H1 (cell line): ENCODE results near the gene TAGLN2. TPM values are rescaled to one million over a fixed set of nuclear protein-coding genes. Genes with fewer than 3 reads are reported as not detected.
A peak's percentile ranks its signal among the peaks of the same experiment; 100 is the strongest.

Experiments used
- CTCF ChIA-PET: fragments of 300-600 bp; sonication (Branson Sonifier 250); formaldehyde crosslinking; loops from one replicate; lab custom pipeline; 2021; ENCODE audit not compliant: partially characterized antibody; lab: Charles Lee
- POLR2A ChIA-PET: fragments of 300-600 bp; sonication (Branson Sonifier 250); formaldehyde crosslinking; loops from one replicate; lab custom pipeline; 2021; ENCODE audit warnings: inconsistent platforms; ENCODE audit not compliant: partially characterized antibody; lab: Charles Lee
- DNase-seq, 2 experiments: peaks; one replicate each; pipeline versions ENCODE4 v3.0.0 to v3.0.0-alpha.2; 2010 to 2022; ENCODE audit warnings: low spot score in 2 of 2, low read depth in 1 of 2, mixed read lengths in 1 of 2
- FAIRE-seq: peaks from 2 replicates; lab custom pipeline; 2011; peaks lifted over from hg19 to GRCh38; lab: Jason Lieb, UNC
- H2AFZ ChIP-seq: 2 replicates; pipeline ENCODE4 v1.8.1; 2012; ENCODE audit warnings: low read length, inconsistent platforms
- H2AK5ac ChIP-seq: 2 replicates; pipeline ENCODE4 v1.6.1; 2013; ENCODE audit warnings: low read depth, low read length
- H2BK120ac ChIP-seq: replicated peaks from 2 replicates; pipeline ENCODE3; 2013; ENCODE audit warnings: low read depth, low read length, inconsistent platforms
- H2BK12ac ChIP-seq: 2 replicates; pipeline ENCODE4 v1.6.1; 2013; ENCODE audit warnings: low read depth, low read length
- H2BK15ac ChIP-seq: 2 replicates; pipeline ENCODE4 v1.6.1; 2013; ENCODE audit warnings: low read length
- H2BK20ac ChIP-seq: 2 replicates; pipeline ENCODE4 v1.6.1; 2013; ENCODE audit warnings: low read length
- H2BK5ac ChIP-seq: 2 replicates; pipeline ENCODE4 v1.6.1; 2013; ENCODE audit warnings: low read depth, low read length
- H3K14ac ChIP-seq: 2 replicates; pipeline ENCODE4 v1.6.1; 2013; ENCODE audit warnings: inconsistent platforms; ENCODE audit not compliant: insufficient read length
- H3K18ac ChIP-seq: 2 replicates; pipeline ENCODE4 v1.6.1; 2013; ENCODE audit warnings: low read length; ENCODE audit errors: extremely low read depth
- H3K23ac ChIP-seq: 2 replicates; pipeline ENCODE4 v1.6.1; 2013; ENCODE audit warnings: inconsistent platforms; ENCODE audit not compliant: insufficient read length
- H3K23me2 ChIP-seq: 2 replicates; pipeline ENCODE4 v1.6.1; 2013; ENCODE audit warnings: low read depth, low read length
- H3K27ac ChIP-seq: 2 replicates; pipeline ENCODE4 v1.6.1; 2011; ENCODE audit warnings: low read depth, low read length, inconsistent platforms
- H3K27me3 ChIP-seq, 4 experiments: replicated peaks in 1 of 4; 1 replicate in 1 of 4; 2 replicates in 3 of 4; pipeline versions ENCODE4 v1.6.1 to v1.8.1; 2011 to 2013; ENCODE audit warnings: low read length in 3 of 4, mild to moderate bottlenecking in 3 of 4, inconsistent platforms in 2 of 4, mixed read lengths in 2 of 4, moderate library complexity in 1 of 4; ENCODE audit not compliant: control insufficient read depth in 3 of 4, insufficient read depth in 3 of 4; ENCODE audit errors: extremely low read depth in 1 of 4
- H3K36me3 ChIP-seq, 4 experiments: 2 replicates each; pipeline versions ENCODE4 v1.6.1 to v1.8.1; 2011 to 2013; ENCODE audit warnings: mild to moderate bottlenecking in 4 of 4, low read length in 3 of 4, moderate library complexity in 2 of 4, control low read depth in 1 of 4, inconsistent platforms in 1 of 4; ENCODE audit not compliant: insufficient read depth in 4 of 4, control insufficient read depth in 2 of 4
- H3K4ac ChIP-seq: replicated peaks from 2 replicates; pipeline ENCODE3; 2013; ENCODE audit warnings: low read length, low read depth, mixed read lengths, inconsistent platforms; ENCODE audit not compliant: insufficient read length
- H3K4me1 ChIP-seq, 4 experiments: replicated peaks in 1 of 4; 1 replicate in 1 of 4; 2 replicates in 3 of 4; pipeline versions ENCODE4 v1.6.1 to v1.8.1; 2011 to 2013; ENCODE audit warnings: low read length in 3 of 4, inconsistent platforms in 2 of 4, mixed read lengths in 1 of 4; ENCODE audit not compliant: insufficient read depth in 4 of 4, control insufficient read depth in 3 of 4
- H3K4me2 ChIP-seq, 2 experiments: 2 replicates each; pipeline versions ENCODE4 v1.6.1 to v1.8.1; 2011 to 2013; ENCODE audit warnings: low read depth in 2 of 2, low read length in 2 of 2, control low read depth in 1 of 2, inconsistent platforms in 1 of 2, mild to moderate bottlenecking in 1 of 2; ENCODE audit not compliant: insufficient read depth in 1 of 2
- H3K4me3 ChIP-seq, 4 experiments: fragments of 200-600, 300-600 bp in 1 of 4; sonication (generic), shearing (Covaris generic), sonication (Bioruptor Twin) in 1 of 4; 2 replicates each; pipeline versions ENCODE4 v1.5.1 to v1.8.1; 2011 to 2016; ENCODE audit warnings: low read length in 4 of 4, low read depth in 3 of 4, control low read depth in 2 of 4, inconsistent platforms in 2 of 4, mild to moderate bottlenecking in 2 of 4, mixed read lengths in 1 of 4, moderate library complexity in 1 of 4; ENCODE audit not compliant: insufficient read depth in 2 of 4; ENCODE audit errors: extremely low read depth in 1 of 4
- H3K56ac ChIP-seq: replicated peaks from 2 replicates; pipeline ENCODE3; 2013; ENCODE audit warnings: low read depth, mild to moderate bottlenecking, mixed read lengths, low read length, inconsistent platforms; ENCODE audit not compliant: insufficient read length
- H3K79me1 ChIP-seq: 2 replicates; pipeline ENCODE4 v1.6.1; 2013; ENCODE audit warnings: low read depth, low read length, control low read depth
- H3K79me2 ChIP-seq, 2 experiments: 2 replicates each; pipeline versions ENCODE4 v1.6.1 to v1.8.1; 2012 to 2013; ENCODE audit warnings: low read length in 2 of 2, mild to moderate bottlenecking in 2 of 2, inconsistent platforms in 1 of 2; ENCODE audit not compliant: insufficient read depth in 2 of 2, control insufficient read depth in 1 of 2
- H3K9ac ChIP-seq, 4 experiments: replicated peaks in 1 of 4; 1 replicate in 1 of 4; 2 replicates in 3 of 4; pipeline versions ENCODE4 v1.6.1 to v1.8.1; 2011 to 2013; ENCODE audit warnings: low read depth in 3 of 4, low read length in 3 of 4, control low read depth in 2 of 4, mild to moderate bottlenecking in 2 of 4, moderate library complexity in 2 of 4, inconsistent platforms in 1 of 4; ENCODE audit errors: extremely low read depth in 1 of 4
- H3K9me3 ChIP-seq, 2 experiments: 2 replicates each; pipeline versions ENCODE4 v1.6.1 to v1.8.1; 2012 to 2013; ENCODE audit warnings: mild to moderate bottlenecking in 2 of 2, moderate library complexity in 2 of 2, control low read depth in 1 of 2, inconsistent platforms in 1 of 2, low read depth in 1 of 2, low read length in 1 of 2, mixed read lengths in 1 of 2; ENCODE audit not compliant: insufficient read depth in 2 of 2
- H4K20me1 ChIP-seq, 2 experiments: replicated peaks in 1 of 2; 2 replicates each; pipeline versions ENCODE3 to v1.8.1; 2011 to 2013; ENCODE audit warnings: inconsistent platforms in 2 of 2, low read length in 2 of 2, mild to moderate bottlenecking in 1 of 2; ENCODE audit not compliant: insufficient read depth in 2 of 2, control insufficient read depth in 1 of 2
- H4K5ac ChIP-seq: 2 replicates; pipeline ENCODE4 v1.6.1; 2013; ENCODE audit warnings: low read length, low read depth, mixed read lengths, inconsistent platforms; ENCODE audit not compliant: insufficient read length
- H4K8ac ChIP-seq: 2 replicates; pipeline ENCODE4 v1.8.0; 2013; ENCODE audit warnings: mild to moderate bottlenecking, moderate library complexity, low read length, inconsistent platforms; ENCODE audit not compliant: insufficient read depth; ENCODE audit errors: extremely low read depth
- H4K91ac ChIP-seq: replicated peaks from 2 replicates; pipeline ENCODE3; 2013; ENCODE audit warnings: low read length, mixed read lengths, inconsistent platforms; ENCODE audit not compliant: insufficient read length
- SP4 ChIP-seq: IDR thresholded peaks from 2 replicates; pipeline ENCODE4 v1.6.1; 2012; ENCODE audit warnings: low read length, inconsistent platforms
- WGBS, 2 experiments: shearing (Covaris generic) in 1 of 2; methylation state at CpG; one replicate each; pipeline versions ENCODE4 v1.1.6 to v1.1.7; 2013 to 2015; ENCODE audit warnings: low lambda C conversion rate in 2 of 2, mixed read lengths in 2 of 2, inconsistent platforms in 1 of 2, low coverage in 1 of 2, missing lambda C conversion rate in 1 of 2; ENCODE audit not compliant: insufficient replicate concordance in 2 of 2, insufficient coverage in 1 of 2, insufficient read length in 1 of 2; ENCODE audit errors: extremely low coverage in 1 of 2, missing lambda C conversion rate in 1 of 2; 5-methylcytosine and 5-hydroxymethylcytosine counted together
- polyA plus RNA-seq, 7 experiments: library from polyadenylated mRNA; depleted of rRNA in 3 of 7; stranded (reverse) in 5 of 7; unstranded in 2 of 7; fragments of >200 nt in 5 of 7; fragments of 200-250 nt in 2 of 7; gene quantifications; 1 replicate in 5 of 7; 2 replicates in 1 of 7; 4 replicates in 1 of 7; pipeline versions ENCODE4 v1.2.1 to v1.2.3, GENCODE V29; 2011 to 2013; ENCODE audit warnings: missing spikeins in 2 of 7, mixed read lengths in 2 of 7
- total RNA-seq: library from RNA; stranded (reverse); fragmentation: NEBNext Ultra II Directional; extraction: Animal tissue kit (Norgen Biotek cat#: 25700); gene quantifications from 2 replicates; pipeline ENCODE4 v1.2.1, GENCODE V29; 2021
- TF ChIP-seq, protein P1 (sequence below): IDR thresholded peaks from 2 replicates; pipeline ENCODE4 v1.6.1; 2012; ENCODE audit warnings: low read length, inconsistent platforms
- TF ChIP-seq, protein P2 (sequence below): IDR thresholded peaks from 2 replicates; pipeline ENCODE4 v1.6.1; 2011; ENCODE audit warnings: low read depth, mild to moderate bottlenecking, low read length; ENCODE audit not compliant: insufficient read depth

The TAGLN2 gene
- total and polyA plus RNA-seq, 2 of the 8 experiments (the other 6 are each of a cell fraction or from before 2014, with no cell fraction given): 93.0 to 114 TPM

DNA sequence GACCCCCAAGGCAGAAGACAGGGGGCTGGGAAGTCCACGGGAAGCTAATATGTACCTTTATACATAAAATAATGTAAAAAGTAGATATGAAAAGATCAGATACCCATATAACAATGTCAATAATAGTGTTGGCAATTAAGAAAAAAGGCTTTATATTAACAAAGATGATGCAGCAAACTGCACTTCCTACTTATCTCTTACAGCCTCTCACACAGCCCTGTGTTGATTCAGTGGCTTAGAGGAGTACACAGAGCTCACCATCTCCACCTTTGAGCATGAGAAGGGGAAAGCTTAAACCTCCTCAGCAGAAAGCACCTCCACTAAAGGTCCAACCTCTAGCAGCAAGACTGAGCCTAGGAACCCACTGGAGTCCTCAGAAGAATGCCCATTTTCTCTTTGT is 55.7 kb downstream of the TAGLN2 start:
- H3K9ac ChIP-seq: no peak overlapping the region
- DNase-seq (no peak), FAIRE-seq (no peak)
- H3K4me3 ChIP-seq: no peak overlapping the region
- no peak overlapping the region for H2BK12ac ChIP-seq
- CTCF ChIA-PET: interaction anchor here (0.6 to 14.8 kb wide), 7 partner anchors 9 to 1308 kb away, joined by 3 to 111 read pairs (median 5); partner anchors contain the start of gene B4GALT3
- H3K9me3 ChIP-seq: no peaks in the 10 kb centered on the region
- no peaks in the 10 kb centered on the region for H4K20me1 ChIP-seq
- no peak overlapping the region for H3K18ac ChIP-seq
- H3K14ac ChIP-seq: no peak overlapping the region
- POLR2A ChIA-PET: no interaction called here
- 0 out of 2 replicates have a peak overlapping the region, but pooled peaks have one; percentile 53 for H2BK15ac ChIP-seq
- no peaks in the 10 kb centered on the region for H3K79me2 ChIP-seq
- no peaks in the 10 kb centered on the region for H3K23me2 ChIP-seq
- no peaks in the 10 kb centered on the region for H3K27me3 ChIP-seq
- H3K4me1 ChIP-seq: no peaks in the 10 kb centered on the region; a peak in 1 of 7 replicates
- H3K4me2 ChIP-seq: no peak overlapping the region
- no peak overlapping the region for H4K91ac ChIP-seq
- no peak overlapping the region for H2BK120ac ChIP-seq
- no peak overlapping the region for H3K27ac ChIP-seq
- H2BK20ac ChIP-seq: no peak overlapping the region
- 95% methylated on average over 1 of the region's 1 CpG; no CpG with 5 or more reads in 1 of the 2 experiments for WGBS, 2 experiments
- H2BK5ac ChIP-seq: no peak overlapping the region
- H4K5ac ChIP-seq: no peak overlapping the region
- H3K23ac ChIP-seq: no peak overlapping the region
- H4K8ac ChIP-seq: no peak overlapping the region
- no peak overlapping the region for H3K56ac ChIP-seq
- no peak overlapping the region for H2AK5ac ChIP-seq
- no peak overlapping the region for H3K4ac ChIP-seq
- no peaks in the 10 kb centered on the region for H3K36me3 ChIP-seq
- H2AFZ ChIP-seq: no peak overlapping the region
- H3K79me1 ChIP-seq: no peaks in the 10 kb centered on the region
- TF ChIP-seq SP4: no peak
- TF ChIP-seq, protein P1, sequence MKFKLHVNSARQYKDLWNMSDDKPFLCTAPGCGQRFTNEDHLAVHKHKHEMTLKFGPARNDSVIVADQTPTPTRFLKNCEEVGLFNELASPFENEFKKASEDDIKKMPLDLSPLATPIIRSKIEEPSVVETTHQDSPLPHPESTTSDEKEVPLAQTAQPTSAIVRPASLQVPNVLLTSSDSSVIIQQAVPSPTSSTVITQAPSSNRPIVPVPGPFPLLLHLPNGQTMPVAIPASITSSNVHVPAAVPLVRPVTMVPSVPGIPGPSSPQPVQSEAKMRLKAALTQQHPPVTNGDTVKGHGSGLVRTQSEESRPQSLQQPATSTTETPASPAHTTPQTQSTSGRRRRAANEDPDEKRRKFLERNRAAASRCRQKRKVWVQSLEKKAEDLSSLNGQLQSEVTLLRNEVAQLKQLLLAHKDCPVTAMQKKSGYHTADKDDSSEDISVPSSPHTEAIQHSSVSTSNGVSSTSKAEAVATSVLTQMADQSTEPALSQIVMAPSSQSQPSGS: no peak
- TF ChIP-seq, protein P2, sequence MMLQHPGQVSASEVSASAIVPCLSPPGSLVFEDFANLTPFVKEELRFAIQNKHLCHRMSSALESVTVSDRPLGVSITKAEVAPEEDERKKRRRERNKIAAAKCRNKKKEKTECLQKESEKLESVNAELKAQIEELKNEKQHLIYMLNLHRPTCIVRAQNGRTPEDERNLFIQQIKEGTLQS: no peak
